Calu3 (cell line): ENCODE data around the gene TCF15. TPM values are rescaled to one million over a fixed set of nuclear protein-coding genes. Genes with fewer than 3 reads are reported as not detected.

Experiments
- Bru-seq: library from RNA; stranded (reverse); fragments of 400-500 nt; gene quantifications from one replicate; lab custom pipeline; 2021; lab: Mats Ljungman, UMichigan
- BruChase-seq, 2 experiments: library from RNA; stranded (reverse); fragments of 400-500 nt; gene quantifications; one replicate each; lab custom pipeline; 2021; lab: Mats Ljungman, UMichigan
- BruUV-seq: library from RNA; stranded (reverse); fragments of 400-500 nt; replicated peaks from 2 replicates; lab custom pipeline; 2021; lab: Mats Ljungman, UMichigan
- CTCF ChIA-PET: fragments of 300-600 bp; sonication (Branson Sonifier 250); formaldehyde crosslinking; loops from one replicate; lab custom pipeline; 2022; ENCODE audit warnings: antibody characterized with exemption; lab: Charles Lee
- DNase-seq: peaks from one replicate; pipeline ENCODE4 v3.0.0; 2022
- H3K27ac Mint-ChIP-seq: one replicate; pipeline ENCODE4 v1.8.0; 2022; ENCODE audit warnings: mixed read lengths; ENCODE audit not compliant: unreplicated experiment
- H3K27me3 Mint-ChIP-seq: one replicate; pipeline ENCODE4 v1.8.0; 2022; ENCODE audit warnings: mixed read lengths; ENCODE audit not compliant: unreplicated experiment
- H3K36me3 Mint-ChIP-seq: one replicate; pipeline ENCODE4 v1.8.0; 2022; ENCODE audit warnings: mild to moderate bottlenecking, moderate library complexity, mixed read lengths; ENCODE audit not compliant: insufficient read depth, unreplicated experiment
- H3K4me1 Mint-ChIP-seq: one replicate; pipeline ENCODE4 v1.8.0; 2022; ENCODE audit warnings: mild to moderate bottlenecking, low read depth, mixed read lengths; ENCODE audit not compliant: unreplicated experiment
- H3K4me3 Mint-ChIP-seq: one replicate; pipeline ENCODE4 v1.8.0; 2022; ENCODE audit warnings: mild to moderate bottlenecking, low read depth, moderate library complexity, mixed read lengths; ENCODE audit not compliant: unreplicated experiment
- H3K9me3 Mint-ChIP-seq: one replicate; pipeline ENCODE4 v1.8.0; 2022; ENCODE audit warnings: low read depth, mixed read lengths; ENCODE audit not compliant: unreplicated experiment
- intact Hi-C: fragments of 100-400 bp; cut with micrococcal nuclease; formaldehyde crosslinking; loops from one replicate; pipeline ENCODE4 v1.10.0; 2022; ENCODE audit not compliant: unreplicated experiment
- long read RNA-seq: library from polyadenylated mRNA; stranded (forward); transcript quantifications from one replicate; pipeline ENCODE4 v2.0.0, GENCODE V29; 2022
- total RNA-seq: library from RNA; stranded (reverse); gene quantifications from 2 replicates; pipeline ENCODE4 v1.2.3, GENCODE V29; 2022
- TF ChIP-seq, protein P1 (sequence below): fragments of 200-600 bp; IDR thresholded peaks from one replicate; pipeline ENCODE4 v1.8.0; 2022; ENCODE audit warnings: antibody characterized with exemption; ENCODE audit not compliant: unreplicated experiment

TCF15 gene, protein sequence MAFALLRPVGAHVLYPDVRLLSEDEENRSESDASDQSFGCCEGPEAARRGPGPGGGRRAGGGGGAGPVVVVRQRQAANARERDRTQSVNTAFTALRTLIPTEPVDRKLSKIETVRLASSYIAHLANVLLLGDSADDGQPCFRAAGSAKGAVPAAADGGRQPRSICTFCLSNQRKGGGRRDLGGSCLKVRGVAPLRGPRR
- not detected in 2 replicates for total RNA-seq
- Bru-seq, nascent RNA = not detected
- BruChase-seq, experiment 1, labeled RNA remaining after a 6-hour chase = not detected
- BruChase-seq, experiment 2, labeled RNA remaining after a 2-hour chase = not detected
- long read RNA-seq = 0 reads

DNA sequence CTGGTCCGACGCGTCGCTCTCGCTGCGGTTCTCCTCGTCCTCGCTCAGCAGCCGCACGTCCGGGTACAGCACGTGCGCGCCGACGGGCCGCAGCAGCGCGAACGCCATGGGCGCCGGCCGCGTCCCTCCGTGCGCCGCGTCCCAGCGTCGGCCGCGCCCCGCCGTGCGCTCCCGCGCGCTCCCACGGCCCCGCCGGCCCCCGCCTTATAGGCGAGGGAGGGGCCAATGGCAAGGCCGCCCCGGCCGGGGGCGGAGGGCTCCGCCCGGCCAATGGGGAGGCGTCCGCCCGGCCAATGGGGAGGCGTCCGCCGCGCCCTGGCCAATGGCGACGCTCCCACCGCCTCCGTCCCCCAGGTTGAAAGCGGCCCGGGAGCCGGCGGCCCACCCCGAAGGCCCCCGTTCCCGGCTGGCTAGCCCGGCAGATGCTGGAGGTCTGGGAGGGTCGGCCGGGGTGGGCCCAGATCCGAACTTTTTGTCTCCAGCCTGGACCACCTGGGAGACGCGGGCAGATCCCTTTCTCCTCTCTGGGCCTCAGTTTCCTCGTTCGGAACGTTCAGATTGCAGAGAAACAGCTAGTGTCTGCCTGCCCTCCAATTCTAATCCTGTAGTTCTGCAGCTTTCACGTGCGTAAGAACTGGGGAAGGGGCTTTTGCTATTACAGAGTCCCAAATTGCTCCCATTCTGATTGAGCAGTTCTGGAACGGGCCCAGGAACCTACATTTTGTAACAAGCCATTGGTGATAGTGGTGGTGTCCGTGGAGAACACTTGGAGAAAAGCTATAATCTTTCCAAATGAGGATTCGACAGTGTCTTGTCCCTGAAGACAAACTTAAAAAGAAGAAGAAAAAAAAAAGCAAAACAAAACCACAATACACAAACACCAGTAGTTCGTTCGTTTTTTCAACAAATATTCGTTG is at the start of gene TCF15:
TSS of gene TCF15 (minus strand) at position 180 of the 917 bp plus-strand sequence. CDS start at position 108, 72 bp downstream.
- H3K4me3 Mint-ChIP-seq = no peak within 1 kb of the TSS
- H3K27ac Mint-ChIP-seq = no peak within 1 kb of the TSS
- no peaks in the 10 kb centered on the region for H3K36me3 Mint-ChIP-seq
- CTCF ChIA-PET = interaction anchor here (0.6 kb wide), 1 partner anchor 99 kb away, joined by 4 read pairs; no protein-coding TSS in a partner anchor
- no peaks in the 10 kb centered on the region for H3K4me1 Mint-ChIP-seq
- H3K27me3 Mint-ChIP-seq = peaks cover 66% of the 10 kb centered on the region
- DNase-seq = no peak
- TF ChIP-seq, protein P1, sequence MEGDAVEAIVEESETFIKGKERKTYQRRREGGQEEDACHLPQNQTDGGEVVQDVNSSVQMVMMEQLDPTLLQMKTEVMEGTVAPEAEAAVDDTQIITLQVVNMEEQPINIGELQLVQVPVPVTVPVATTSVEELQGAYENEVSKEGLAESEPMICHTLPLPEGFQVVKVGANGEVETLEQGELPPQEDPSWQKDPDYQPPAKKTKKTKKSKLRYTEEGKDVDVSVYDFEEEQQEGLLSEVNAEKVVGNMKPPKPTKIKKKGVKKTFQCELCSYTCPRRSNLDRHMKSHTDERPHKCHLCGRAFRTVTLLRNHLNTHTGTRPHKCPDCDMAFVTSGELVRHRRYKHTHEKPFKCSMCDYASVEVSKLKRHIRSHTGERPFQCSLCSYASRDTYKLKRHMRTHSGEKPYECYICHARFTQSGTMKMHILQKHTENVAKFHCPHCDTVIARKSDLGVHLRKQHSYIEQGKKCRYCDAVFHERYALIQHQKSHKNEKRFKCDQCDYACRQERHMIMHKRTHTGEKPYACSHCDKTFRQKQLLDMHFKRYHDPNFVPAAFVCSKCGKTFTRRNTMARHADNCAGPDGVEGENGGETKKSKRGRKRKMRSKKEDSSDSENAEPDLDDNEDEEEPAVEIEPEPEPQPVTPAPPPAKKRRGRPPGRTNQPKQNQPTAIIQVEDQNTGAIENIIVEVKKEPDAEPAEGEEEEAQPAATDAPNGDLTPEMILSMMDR = no peak
- BruUV-seq = no TSS peak
- H3K9me3 Mint-ChIP-seq = no peaks in the 10 kb centered on the region
- intact Hi-C loops = no loop called here

DNA sequence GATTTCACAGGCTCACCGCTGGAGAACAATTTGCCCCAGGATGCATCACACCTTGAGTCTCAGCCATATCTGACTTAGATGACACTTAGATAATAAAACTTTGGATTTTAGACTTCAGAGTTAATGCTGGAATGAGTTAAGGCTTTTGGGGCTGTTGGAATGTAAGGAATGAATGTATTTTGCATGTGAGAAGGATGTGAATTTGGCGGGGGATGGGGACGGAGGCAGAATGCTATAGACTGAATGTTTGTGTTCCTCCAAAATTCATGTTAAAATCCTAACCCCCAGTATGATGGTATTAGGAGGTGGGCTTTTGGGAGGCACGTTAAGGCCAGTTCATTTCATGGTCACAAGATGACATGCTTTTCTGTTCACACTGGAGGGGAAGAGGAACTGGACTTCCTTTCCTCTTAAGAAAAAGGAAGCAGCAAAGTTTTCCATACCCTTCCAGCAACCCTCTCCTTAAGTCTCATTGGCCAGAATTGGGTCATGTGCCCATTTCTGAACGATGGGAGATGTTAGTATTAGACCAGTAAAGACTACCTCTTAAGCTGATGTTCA is 48.7 kb upstream of the TCF15 start:
- Mint-ChIP-seq H3K4me1 (no peaks in the 10 kb centered on the region), H3K36me3 (peaks cover 4% of the 10 kb centered on the region), H3K4me3 (no peak overlapping the region), H3K27me3 (peaks cover 38% of the 10 kb centered on the region), H3K9me3 (no peaks in the 10 kb centered on the region), H3K27ac (no peak overlapping the region)
- TF ChIP-seq, protein P1 = no peak
- DNase-seq = no peak
- CTCF ChIA-PET = no interaction called here
- intact Hi-C loops = no loop called here
- no TSS peak for BruUV-seq

DNA sequence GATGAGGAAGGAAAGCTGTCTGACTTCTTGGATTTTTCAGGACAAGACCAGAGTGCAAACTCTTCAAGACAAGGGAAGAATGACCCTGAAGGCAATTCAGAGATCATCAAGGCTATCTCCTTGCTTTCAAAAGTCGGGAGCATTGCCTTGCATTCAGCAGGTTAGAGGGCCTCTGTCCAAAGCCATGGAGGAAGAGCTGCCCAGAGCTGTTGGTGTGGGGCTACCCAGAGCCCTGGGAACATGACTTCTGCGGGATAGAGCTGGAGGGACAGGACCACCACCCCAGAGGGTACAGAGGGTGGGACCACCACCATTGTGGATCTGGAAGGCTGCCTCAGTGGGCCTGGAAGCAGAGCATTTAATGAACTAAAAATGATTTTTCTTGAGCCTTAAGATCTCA is 48.1 kb upstream of the TCF15 start:
- CTCF ChIA-PET = no interaction called here
- peaks cover 34% of the 10 kb centered on the region for H3K27me3 Mint-ChIP-seq
- no TSS peak for BruUV-seq
- H3K9me3 Mint-ChIP-seq = no peaks in the 10 kb centered on the region
- H3K4me1 Mint-ChIP-seq = no peaks in the 10 kb centered on the region
- H3K27ac Mint-ChIP-seq = no peak overlapping the region
- intact Hi-C loops = no loop called here
- TF ChIP-seq, protein P1 = no peak
- H3K4me3 Mint-ChIP-seq = no peak overlapping the region
- peaks cover 5% of the 10 kb centered on the region for H3K36me3 Mint-ChIP-seq
- DNase-seq = no peak
